Panc1 (cell line): ENCODE data around the gene ATP6V0C. TPM values are rescaled to one million over a fixed set of nuclear protein-coding genes. Genes with fewer than 3 reads are reported as not detected.
A peak's percentile ranks its signal among the peaks of the same experiment; 100 is the strongest.

ENCODE experiments used
- ATAC-seq: fragments of 200-7000 bp; cut with Tn5 transposase; 2 replicates; pipeline ENCODE4 v1.9.1; 2020; ENCODE audit warnings: mild to moderate bottlenecking, moderate library complexity
- Bru-seq: library from RNA; stranded (reverse); fragments of 400-500 nt; gene quantifications from one replicate; lab custom pipeline; 2021; lab: Mats Ljungman, UMichigan
- BruChase-seq, 2 experiments: library from RNA; stranded (reverse); fragments of 400-500 nt; gene quantifications; one replicate each; lab custom pipeline; 2021; lab: Mats Ljungman, UMichigan
- BruUV-seq: library from RNA; stranded (reverse); fragments of 400-500 nt; replicated peaks from 2 replicates; lab custom pipeline; 2021; lab: Mats Ljungman, UMichigan
- CTCF ChIA-PET: fragments of 300-600 bp; sonication (Branson Sonifier 250); formaldehyde crosslinking; loops from one replicate; lab custom pipeline; 2022; ENCODE audit warnings: antibody characterized with exemption; lab: Charles Lee
- POLR2A ChIA-PET: fragments of 300-600 bp; sonication (Branson Sonifier 250); formaldehyde crosslinking; loops from one replicate; lab custom pipeline; 2022; ENCODE audit warnings: antibody characterized with exemption; lab: Charles Lee
- DNase-seq: peaks from one replicate; pipeline ENCODE4 v3.0.0-alpha.2; 2010; ENCODE audit warnings: low read depth, low spot score
- H3K27ac ChIP-seq: 2 replicates; pipeline ENCODE4 v1.5.1; 2011; ENCODE audit warnings: mild to moderate bottlenecking, low read length, inconsistent platforms
- H3K27me3 ChIP-seq: fragments of 200-500 bp; sonication (Bioruptor generic); 2 replicates; pipeline ENCODE4 v1.6.0; 2014; ENCODE audit warnings: low read length, inconsistent platforms; ENCODE audit not compliant: control insufficient read depth, insufficient read depth
- H3K36me3 ChIP-seq: fragments of 200-500 bp; sonication (Bioruptor generic); 2 replicates; pipeline ENCODE4 v1.5.1; 2014; ENCODE audit warnings: inconsistent platforms, mild to moderate bottlenecking, low read length, moderate library complexity; ENCODE audit not compliant: control insufficient read depth, insufficient read depth
- H3K4me1 ChIP-seq: 2 replicates; pipeline ENCODE4 v1.5.1; 2011; ENCODE audit warnings: inconsistent platforms, mild to moderate bottlenecking, low read length, moderate library complexity; ENCODE audit not compliant: control insufficient read depth, insufficient read depth
- H3K4me3 ChIP-seq, 2 experiments: 2 replicates each; pipeline ENCODE4 v1.5.1; 2011 to 2012; ENCODE audit warnings: low read depth in 2 of 2, low read length in 2 of 2, mild to moderate bottlenecking in 2 of 2, inconsistent platforms in 1 of 2, moderate library complexity in 1 of 2
- H3K9me3 ChIP-seq: fragments of 200-500 bp; sonication (Bioruptor generic); 2 replicates; pipeline ENCODE4 v1.5.1; 2014; ENCODE audit warnings: low read depth, mild to moderate bottlenecking, inconsistent platforms, low read length, moderate library complexity; ENCODE audit not compliant: control insufficient read depth, insufficient read depth
- CTCF ChIP-seq: fragments of 450-650 bp; IDR thresholded peaks from 2 replicates; pipeline ENCODE4 v1.5.1; 2017; ENCODE audit warnings: mild to moderate bottlenecking
- POLR2AphosphoS5 ChIP-seq: IDR thresholded peaks from 2 replicates; pipeline ENCODE4 v1.6.1; 2012; ENCODE audit warnings: mild to moderate bottlenecking, low read depth, low read length, moderate library complexity
- SIN3A ChIP-seq: IDR thresholded peaks from 2 replicates; pipeline ENCODE4 v1.6.1; 2012; ENCODE audit warnings: low read depth, mild to moderate bottlenecking, low read length, moderate library complexity, borderline replicate concordance; ENCODE audit not compliant: insufficient read depth
- TCF7L2 ChIP-seq: IDR thresholded peaks from 2 replicates; pipeline ENCODE4 v1.6.1; 2011; ENCODE audit warnings: mild to moderate bottlenecking, low read depth, low read length, inconsistent platforms
- in situ Hi-C: cut with HindIII; loops from 2 replicates; pipeline ENCODE4 v1.10.0; 2016; ENCODE audit warnings: low sequenced_read_pairs, low pct_unique_long_range_greater_than_20kb
- intact Hi-C: fragments of 100-400 bp; cut with micrococcal nuclease; formaldehyde crosslinking; loops from one replicate; pipeline ENCODE4 v1.10.0; 2022; ENCODE audit not compliant: unreplicated experiment
- long read RNA-seq: library from polyadenylated mRNA; unstranded; transcript quantifications from one replicate; pipeline ENCODE4 v2.0.0, GENCODE V29; 2021; ENCODE audit not compliant: unreplicated experiment
- polyA plus RNA-seq: library from polyadenylated mRNA; unstranded; fragments of >200 nt; gene quantifications from one replicate; pipeline ENCODE4 v1.2.1, GENCODE V29; 2012; ENCODE audit warnings: missing spikeins; ENCODE audit not compliant: insufficient read length
- total RNA-seq: library from RNA; stranded (reverse); gene quantifications from one replicate; pipeline ENCODE4 v1.2.1, GENCODE V29; 2021; ENCODE audit not compliant: unreplicated experiment
- TF ChIP-seq, protein P1 (sequence below), 2 experiments: IDR thresholded peaks; 2 replicates each; pipeline ENCODE4 v1.6.1; 2011 to 2012; ENCODE audit warnings: low read depth in 2 of 2, control low read depth in 1 of 2, low read length in 1 of 2, mild to moderate bottlenecking in 1 of 2, moderate library complexity in 1 of 2; ENCODE audit not compliant: insufficient read depth in 1 of 2

The ATP6V0C gene
- total RNA-seq (282 TPM), Bru-seq, nascent RNA (percentile 76 among the genes with signal in this experiment), BruChase-seq, experiment 1, labeled RNA remaining after a 2-hour chase (percentile 60 among the genes with signal in this experiment), BruChase-seq, experiment 2, labeled RNA remaining after a 6-hour chase (percentile 66 among the genes with signal in this experiment)
- polyA plus RNA-seq = 497 TPM
- long read RNA-seq, transcript ATP6V0C-201 (3 exons, 1,175 nt) = major isoform, 63 of 67 reads
- long read RNA-seq, partial matches to known transcripts = 0 of 67 reads
- long read RNA-seq, other reads (novel, unspliced or antisense) = 0 of 67 reads

GRCh38 chr16:2513405-2514332 lies at the start of gene ATP6V0C:
ATP6V0C (plus strand) TSS chr16:2513952; CDS start chr16:2514104, 152 bp downstream.
- H3K4me1 ChIP-seq = peaks cover 36% of the 10 kb centered on the region
- intact Hi-C loops = no loop called here
- ChIA-PET CTCF (interaction anchor here (0.6 to 0.7 kb wide), 2 partner anchors 13 to 39 kb away, joined by 3 to 4 read pairs; partner anchors contain the start of gene TBC1D24), POLR2A (no interaction called here)
- no TSS peak for BruUV-seq
- H3K27me3 ChIP-seq = no peaks in the 10 kb centered on the region
- peak within 1 kb of the TSS; percentile 90 for H3K27ac ChIP-seq
- no peak for DNase-seq
- H3K4me3 ChIP-seq = peak within 1 kb of the TSS; percentile 85 to 95
- peaks cover 2% of the 10 kb centered on the region; the same call in 1 of the 2 replicates for H3K36me3 ChIP-seq
- ATAC-seq = peak; percentile 89
- in situ Hi-C loops = no loop called here
- TF ChIP-seq TCF7L2 (no peak), SIN3A (peak; percentile 83; the same call in 1 of the 2 replicates), POLR2AphosphoS5 (peak; percentile 90)
- H3K9me3 ChIP-seq = no peaks in the 10 kb centered on the region

DNA sequence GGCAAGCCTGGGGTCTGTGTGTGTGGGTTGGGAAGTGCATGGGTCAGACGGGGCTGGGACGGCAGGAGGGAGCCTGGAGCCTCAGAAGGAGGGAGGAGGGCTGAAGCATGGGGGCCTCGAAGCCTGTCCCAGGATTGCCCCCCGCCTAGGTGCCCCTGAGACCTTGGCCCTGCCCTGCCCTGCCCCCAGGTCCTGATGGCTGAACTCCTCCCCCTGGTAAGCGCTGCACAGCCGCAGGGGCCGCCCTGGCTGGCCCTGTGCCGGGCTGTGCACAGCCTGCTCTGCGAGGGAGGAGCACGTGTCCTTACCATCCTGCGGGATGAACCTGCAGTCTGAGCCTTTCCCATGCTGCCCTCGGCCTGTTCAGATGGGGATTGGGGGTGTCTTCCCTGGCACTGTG lies 49.4 kb upstream of the ATP6V0C start:
- Histone ChIP-seq H3K36me3 (no peaks in the 10 kb centered on the region), H3K9me3 (no peaks in the 10 kb centered on the region), H3K4me3 (no peak overlapping the region), H3K27ac (no peak overlapping the region), H3K27me3 (no peaks in the 10 kb centered on the region), H3K4me1 (peaks cover 25% of the 10 kb centered on the region)
- ATAC-seq (no peak), DNase-seq (no peak)
- TF ChIP-seq TCF7L2 (no peak), CTCF (no peak), POLR2AphosphoS5 (peak; percentile 71), SIN3A (no peak)
- TF ChIP-seq, protein P1, sequence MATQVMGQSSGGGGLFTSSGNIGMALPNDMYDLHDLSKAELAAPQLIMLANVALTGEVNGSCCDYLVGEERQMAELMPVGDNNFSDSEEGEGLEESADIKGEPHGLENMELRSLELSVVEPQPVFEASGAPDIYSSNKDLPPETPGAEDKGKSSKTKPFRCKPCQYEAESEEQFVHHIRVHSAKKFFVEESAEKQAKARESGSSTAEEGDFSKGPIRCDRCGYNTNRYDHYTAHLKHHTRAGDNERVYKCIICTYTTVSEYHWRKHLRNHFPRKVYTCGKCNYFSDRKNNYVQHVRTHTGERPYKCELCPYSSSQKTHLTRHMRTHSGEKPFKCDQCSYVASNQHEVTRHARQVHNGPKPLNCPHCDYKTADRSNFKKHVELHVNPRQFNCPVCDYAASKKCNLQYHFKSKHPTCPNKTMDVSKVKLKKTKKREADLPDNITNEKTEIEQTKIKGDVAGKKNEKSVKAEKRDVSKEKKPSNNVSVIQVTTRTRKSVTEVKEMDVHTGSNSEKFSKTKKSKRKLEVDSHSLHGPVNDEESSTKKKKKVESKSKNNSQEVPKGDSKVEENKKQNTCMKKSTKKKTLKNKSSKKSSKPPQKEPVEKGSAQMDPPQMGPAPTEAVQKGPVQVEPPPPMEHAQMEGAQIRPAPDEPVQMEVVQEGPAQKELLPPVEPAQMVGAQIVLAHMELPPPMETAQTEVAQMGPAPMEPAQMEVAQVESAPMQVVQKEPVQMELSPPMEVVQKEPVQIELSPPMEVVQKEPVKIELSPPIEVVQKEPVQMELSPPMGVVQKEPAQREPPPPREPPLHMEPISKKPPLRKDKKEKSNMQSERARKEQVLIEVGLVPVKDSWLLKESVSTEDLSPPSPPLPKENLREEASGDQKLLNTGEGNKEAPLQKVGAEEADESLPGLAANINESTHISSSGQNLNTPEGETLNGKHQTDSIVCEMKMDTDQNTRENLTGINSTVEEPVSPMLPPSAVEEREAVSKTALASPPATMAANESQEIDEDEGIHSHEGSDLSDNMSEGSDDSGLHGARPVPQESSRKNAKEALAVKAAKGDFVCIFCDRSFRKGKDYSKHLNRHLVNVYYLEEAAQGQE (IDR thresholded peaks at IDR 0.05; ENCODE audit: insufficient read depth in 1 of 2, low read depth in 2 of 2, low read length in 1 of 2) = no peak
- intact Hi-C loops (no loop called here), in situ Hi-C loops (no loop called here)
- POLR2A ChIA-PET = no interaction called here
- BruUV-seq = no TSS peak
- CTCF ChIA-PET = no interaction called here
